ENCODE results near the gene PHAF1.

DNA sequence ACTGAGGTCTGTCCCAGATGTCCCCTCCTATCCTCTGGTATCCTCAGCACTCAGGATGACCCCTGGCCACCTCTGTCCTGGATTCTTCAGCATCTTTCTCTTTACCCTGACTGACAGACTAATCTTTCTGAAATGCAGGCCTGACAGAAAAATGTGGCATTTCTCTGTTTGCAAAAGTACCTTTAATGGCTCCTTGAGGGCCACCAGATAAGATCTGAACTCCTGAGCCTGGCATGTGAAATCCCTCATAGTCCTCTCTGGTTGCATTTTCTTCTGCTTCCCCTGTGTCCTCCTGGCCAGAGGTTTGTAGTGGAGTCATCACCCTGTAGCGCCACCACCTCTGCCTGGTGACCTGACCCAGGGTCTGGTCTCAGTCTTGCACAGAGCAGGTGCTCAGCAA lies 87.1 kb downstream of the PHAF1 start:
- TF ChIP-seq, protein P1, sequence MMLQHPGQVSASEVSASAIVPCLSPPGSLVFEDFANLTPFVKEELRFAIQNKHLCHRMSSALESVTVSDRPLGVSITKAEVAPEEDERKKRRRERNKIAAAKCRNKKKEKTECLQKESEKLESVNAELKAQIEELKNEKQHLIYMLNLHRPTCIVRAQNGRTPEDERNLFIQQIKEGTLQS (IDR thresholded peaks at IDR 0.05), result no peak
- TF ChIP-seq, protein P2, sequence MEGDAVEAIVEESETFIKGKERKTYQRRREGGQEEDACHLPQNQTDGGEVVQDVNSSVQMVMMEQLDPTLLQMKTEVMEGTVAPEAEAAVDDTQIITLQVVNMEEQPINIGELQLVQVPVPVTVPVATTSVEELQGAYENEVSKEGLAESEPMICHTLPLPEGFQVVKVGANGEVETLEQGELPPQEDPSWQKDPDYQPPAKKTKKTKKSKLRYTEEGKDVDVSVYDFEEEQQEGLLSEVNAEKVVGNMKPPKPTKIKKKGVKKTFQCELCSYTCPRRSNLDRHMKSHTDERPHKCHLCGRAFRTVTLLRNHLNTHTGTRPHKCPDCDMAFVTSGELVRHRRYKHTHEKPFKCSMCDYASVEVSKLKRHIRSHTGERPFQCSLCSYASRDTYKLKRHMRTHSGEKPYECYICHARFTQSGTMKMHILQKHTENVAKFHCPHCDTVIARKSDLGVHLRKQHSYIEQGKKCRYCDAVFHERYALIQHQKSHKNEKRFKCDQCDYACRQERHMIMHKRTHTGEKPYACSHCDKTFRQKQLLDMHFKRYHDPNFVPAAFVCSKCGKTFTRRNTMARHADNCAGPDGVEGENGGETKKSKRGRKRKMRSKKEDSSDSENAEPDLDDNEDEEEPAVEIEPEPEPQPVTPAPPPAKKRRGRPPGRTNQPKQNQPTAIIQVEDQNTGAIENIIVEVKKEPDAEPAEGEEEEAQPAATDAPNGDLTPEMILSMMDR (IDR thresholded peaks at IDR 0.05; ENCODE audit: low read depth, low read length, missing input control), result no peak
- TF ChIP-seq EGR1 (IDR thresholded peaks at IDR 0.05; ENCODE audit: low read depth in 2 of 2), result no peak
- TF ChIP-seq, protein P3, sequence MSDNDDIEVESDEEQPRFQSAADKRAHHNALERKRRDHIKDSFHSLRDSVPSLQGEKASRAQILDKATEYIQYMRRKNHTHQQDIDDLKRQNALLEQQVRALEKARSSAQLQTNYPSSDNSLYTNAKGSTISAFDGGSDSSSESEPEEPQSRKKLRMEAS (IDR thresholded peaks at IDR 0.05), result no peak
